Uterus (tissue), 2 donors: Measurements from ENCODE around the gene DNAJB13.

Source experiments
- CTCF ChIP-seq, 4 experiments: fragments of 200-600 bp in 2 of 4; fragments of 450-650 bp in 2 of 4; sonication (generic) in 2 of 4; IDR thresholded peaks; one replicate each; pipeline ENCODE4 v1.5.1; 2016 to 2019; ENCODE audit warnings: antibody characterized with exemption in 4 of 4, mild to moderate bottlenecking in 2 of 4, moderate library complexity in 1 of 4
- POLR2A ChIP-seq, 2 donors: fragments of 450-650 bp; IDR thresholded peaks; one replicate each; pipeline ENCODE4 v1.6.1; 2016; ENCODE audit warnings: antibody characterized with exemption in 2 of 2, mild to moderate bottlenecking in 1 of 2, moderate library complexity in 1 of 2

GRCh38 chr11:73958521-73959141, 7.8 kb downstream of the DNAJB13 start:
- TF ChIP-seq CTCF (IDR thresholded peaks at IDR 0.05) (no peak), POLR2A (IDR thresholded peaks at IDR 0.05) (no peak)
